GM12878 (cell line): Measurements from ENCODE around the gene PTPRC. TPM values are rescaled to one million over a fixed set of nuclear protein-coding genes. Genes with fewer than 3 reads are reported as not detected.

Source experiments
- CREM ChIP-seq: IDR thresholded peaks from 2 replicates; pipeline ENCODE4 v1.6.1; 2014; ENCODE audit warnings: antibody characterized with exemption, low read depth
- ESRRA ChIP-seq: IDR thresholded peaks from 2 replicates; pipeline ENCODE4 v1.6.1; 2012; ENCODE audit warnings: mild to moderate bottlenecking, low read length, improper control_type of control experiment
- KAT2A ChIP-seq: conservative IDR thresholded peaks from 2 replicates; pipeline ENCODE4 v1.6.1; 2011; ENCODE audit warnings: low read depth, low read length; ENCODE audit not compliant: control insufficient read depth
- KLF5 ChIP-seq: fragments of 450-650 bp; IDR thresholded peaks from 2 replicates; pipeline ENCODE4 v1.6.1; 2014; ENCODE audit warnings: mild to moderate bottlenecking; ENCODE audit not compliant: partially characterized antibody
- MTA2 ChIP-seq: fragments of 450-650 bp; IDR thresholded peaks from 2 replicates; pipeline ENCODE4 v1.6.1; 2016; ENCODE audit warnings: low read depth, mild to moderate bottlenecking, moderate library complexity
- NFIC ChIP-seq: IDR thresholded peaks from 2 replicates; pipeline ENCODE4 v1.6.1; 2012; ENCODE audit warnings: low read depth, mild to moderate bottlenecking, inconsistent platforms, low read length, moderate library complexity
- PML ChIP-seq: IDR thresholded peaks from 2 replicates; pipeline ENCODE4 v1.6.1; 2012; ENCODE audit warnings: low read length, inconsistent platforms
- POLR2AphosphoS5 ChIP-seq: IDR thresholded peaks from 2 replicates; pipeline ENCODE4 v1.6.1; 2011; ENCODE audit warnings: mild to moderate bottlenecking, low read length, inconsistent platforms
- SRF ChIP-seq, 2 experiments: IDR thresholded peaks; 2 replicates each; pipeline ENCODE4 v1.6.1; 2011; ENCODE audit warnings: low read depth in 2 of 2, low read length in 2 of 2, mild to moderate bottlenecking in 1 of 2, moderate library complexity in 1 of 2
- YY1 ChIP-seq: IDR thresholded peaks from 2 replicates; pipeline ENCODE4 v1.6.1; 2011; ENCODE audit warnings: low read depth, mild to moderate bottlenecking, low read length
- ZNF622 ChIP-seq: fragments of 450-650 bp; IDR thresholded peaks from 2 replicates; pipeline ENCODE4 v1.6.1; 2017; ENCODE audit warnings: mild to moderate bottlenecking, inconsistent platforms
- ZZZ3 ChIP-seq: IDR thresholded peaks from 2 replicates; pipeline ENCODE4 v1.6.1; 2011; ENCODE audit warnings: low read depth; ENCODE audit not compliant: control insufficient read depth, insufficient read length
- polyA plus RNA-seq, 11 experiments: library from polyadenylated mRNA; depleted of rRNA in 4 of 11; unstranded in 6 of 11; stranded (reverse) in 5 of 11; fragments of >200 nt; fragmentation: Nextera tagmentation in 4 of 11; fragmentation: Illumina TruSeq in 1 of 11; extraction: Ambion mirVana in 4 of 11; extraction: Trizol in 1 of 11; gene quantifications; 1 replicate in 1 of 11; 2 replicates in 10 of 11; pipeline versions ENCODE4 v1.2.1 to v1.2.3, GENCODE V29; 2011 to 2016; ENCODE audit warnings: inconsistent platforms in 2 of 11, missing spikeins in 2 of 11, low read depth in 1 of 11
- total RNA-seq, 4 experiments: library from RNA; depleted of rRNA in 3 of 4; stranded (reverse); fragments of >200 nt in 3 of 4; fragmentation: Illumina TruSeq in 1 of 4; extraction: Trizol in 1 of 4; gene quantifications; 2 replicates each; pipeline versions ENCODE4 v1.2.1 to v1.2.3, GENCODE V29; 2013 to 2021
- TF ChIP-seq, protein P1 (sequence below): fragments of 450-650 bp; IDR thresholded peaks from 2 replicates; pipeline ENCODE4 v1.6.1; 2017; ENCODE audit warnings: mild to moderate bottlenecking, moderate library complexity
- TF ChIP-seq, protein P2 (sequence below): IDR thresholded peaks from 2 replicates; pipeline ENCODE4 v1.6.1; 2012; ENCODE audit warnings: low read depth, low read length, improper control_type of control experiment
- TF ChIP-seq, protein P3 (sequence below): IDR thresholded peaks from 2 replicates; pipeline ENCODE4 v1.6.1; 2012; ENCODE audit warnings: low read depth, low read length, improper control_type of control experiment
- TF ChIP-seq, protein P4 (sequence below): fragments of 450-650 bp; conservative IDR thresholded peaks from 2 replicates; pipeline ENCODE4 v1.6.1; 2017; ENCODE audit warnings: mild to moderate bottlenecking, moderate library complexity
- TF ChIP-seq, protein P5 (sequence below): IDR thresholded peaks from 2 replicates; pipeline ENCODE4 v1.6.1; 2011; ENCODE audit warnings: low read depth, mild to moderate bottlenecking, low read length, moderate library complexity, borderline replicate concordance; ENCODE audit errors: extremely low read depth
- TF ChIP-seq, protein P6 (sequence below): fragments of 450-650 bp; IDR thresholded peaks from 2 replicates; pipeline ENCODE4 v1.6.1; 2016; ENCODE audit warnings: mild to moderate bottlenecking

The PTPRC gene
- total and polyA plus RNA-seq, 10 of the 15 experiments (the other 5 are each of a cell fraction or from before 2014, with no cell fraction given), result 72.9 to 221 (median 118) TPM

DNA sequence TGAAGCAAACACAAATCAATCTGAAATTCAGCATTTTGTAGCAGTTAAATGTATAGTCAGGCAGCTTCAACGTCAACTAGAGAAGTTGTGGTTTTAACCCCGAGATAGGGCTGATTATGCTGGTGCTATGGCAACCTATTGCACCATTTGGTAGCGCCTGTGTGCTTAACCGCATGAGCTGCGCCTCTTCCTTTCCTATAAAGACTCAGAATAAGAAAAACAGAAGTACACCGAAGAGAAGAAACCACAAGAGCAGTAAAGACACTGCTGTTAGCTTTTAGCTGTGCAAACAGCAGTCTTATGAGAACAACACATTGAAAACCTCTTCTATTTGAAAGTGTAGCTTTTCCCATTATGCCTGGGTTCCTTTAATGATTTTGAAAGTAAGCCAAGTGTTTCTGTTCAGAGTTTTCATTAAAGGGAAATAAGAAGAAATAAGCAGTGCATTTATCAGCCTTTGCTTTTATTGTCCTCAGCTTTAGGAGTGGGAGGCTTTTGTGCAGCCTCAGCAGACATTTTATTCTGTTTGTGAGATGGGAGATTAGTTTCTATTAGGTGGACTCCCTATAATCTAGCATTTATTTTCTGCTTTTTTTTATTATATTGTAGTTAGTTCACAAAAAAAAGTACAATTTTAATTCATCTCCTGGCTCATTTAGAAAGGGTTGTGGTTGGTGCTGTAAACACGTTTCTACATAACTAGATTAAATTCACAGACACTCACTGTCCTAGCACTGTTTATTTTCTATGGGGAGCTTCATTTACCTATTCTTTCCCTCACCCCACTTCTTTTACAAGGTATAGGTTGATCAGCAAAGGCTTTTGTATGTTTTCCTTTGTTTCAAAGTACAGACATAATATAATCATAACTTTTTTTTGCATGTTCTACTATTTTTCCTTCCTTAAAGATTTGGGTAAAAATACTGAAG, 43.3 kb downstream of the PTPRC start (continued):
- TF ChIP-seq ZNF622 (no peak), CREM (peak; percentile 89), KAT2A (no peak), ESRRA (no peak), MTA2 (peak; percentile 90), KLF5 (peak; percentile 32), PML (peak; percentile 74; the same call in 1 of the 2 replicates), YY1 (peak; percentile 42; the same call in 1 of the 2 replicates), SRF (IDR thresholded peaks at IDR 0.05; ENCODE audit: low read depth in 2 of 2, low read length in 2 of 2) (no peak; a peak in 1 of 4 replicates), ZZZ3 (no peak), NFIC (peak; percentile 91), POLR2AphosphoS5 (peak; percentile 74)
- TF ChIP-seq, protein P1, sequence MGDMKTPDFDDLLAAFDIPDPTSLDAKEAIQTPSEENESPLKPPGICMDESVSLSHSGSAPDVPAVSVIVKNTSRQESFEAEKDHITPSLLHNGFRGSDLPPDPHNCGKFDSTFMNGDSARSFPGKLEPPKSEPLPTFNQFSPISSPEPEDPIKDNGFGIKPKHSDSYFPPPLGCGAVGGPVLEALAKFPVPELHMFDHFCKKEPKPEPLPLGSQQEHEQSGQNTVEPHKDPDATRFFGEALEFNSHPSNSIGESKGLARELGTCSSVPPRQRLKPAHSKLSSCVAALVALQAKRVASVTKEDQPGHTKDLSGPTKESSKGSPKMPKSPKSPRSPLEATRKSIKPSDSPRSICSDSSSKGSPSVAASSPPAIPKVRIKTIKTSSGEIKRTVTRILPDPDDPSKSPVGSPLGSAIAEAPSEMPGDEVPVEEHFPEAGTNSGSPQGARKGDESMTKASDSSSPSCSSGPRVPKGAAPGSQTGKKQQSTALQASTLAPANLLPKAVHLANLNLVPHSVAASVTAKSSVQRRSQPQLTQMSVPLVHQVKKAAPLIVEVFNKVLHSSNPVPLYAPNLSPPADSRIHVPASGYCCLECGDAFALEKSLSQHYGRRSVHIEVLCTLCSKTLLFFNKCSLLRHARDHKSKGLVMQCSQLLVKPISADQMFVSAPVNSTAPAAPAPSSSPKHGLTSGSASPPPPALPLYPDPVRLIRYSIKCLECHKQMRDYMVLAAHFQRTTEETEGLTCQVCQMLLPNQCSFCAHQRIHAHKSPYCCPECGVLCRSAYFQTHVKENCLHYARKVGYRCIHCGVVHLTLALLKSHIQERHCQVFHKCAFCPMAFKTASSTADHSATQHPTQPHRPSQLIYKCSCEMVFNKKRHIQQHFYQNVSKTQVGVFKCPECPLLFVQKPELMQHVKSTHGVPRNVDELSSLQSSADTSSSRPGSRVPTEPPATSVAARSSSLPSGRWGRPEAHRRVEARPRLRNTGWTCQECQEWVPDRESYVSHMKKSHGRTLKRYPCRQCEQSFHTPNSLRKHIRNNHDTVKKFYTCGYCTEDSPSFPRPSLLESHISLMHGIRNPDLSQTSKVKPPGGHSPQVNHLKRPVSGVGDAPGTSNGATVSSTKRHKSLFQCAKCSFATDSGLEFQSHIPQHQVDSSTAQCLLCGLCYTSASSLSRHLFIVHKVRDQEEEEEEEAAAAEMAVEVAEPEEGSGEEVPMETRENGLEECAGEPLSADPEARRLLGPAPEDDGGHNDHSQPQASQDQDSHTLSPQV, result no peak
- TF ChIP-seq, protein P2, sequence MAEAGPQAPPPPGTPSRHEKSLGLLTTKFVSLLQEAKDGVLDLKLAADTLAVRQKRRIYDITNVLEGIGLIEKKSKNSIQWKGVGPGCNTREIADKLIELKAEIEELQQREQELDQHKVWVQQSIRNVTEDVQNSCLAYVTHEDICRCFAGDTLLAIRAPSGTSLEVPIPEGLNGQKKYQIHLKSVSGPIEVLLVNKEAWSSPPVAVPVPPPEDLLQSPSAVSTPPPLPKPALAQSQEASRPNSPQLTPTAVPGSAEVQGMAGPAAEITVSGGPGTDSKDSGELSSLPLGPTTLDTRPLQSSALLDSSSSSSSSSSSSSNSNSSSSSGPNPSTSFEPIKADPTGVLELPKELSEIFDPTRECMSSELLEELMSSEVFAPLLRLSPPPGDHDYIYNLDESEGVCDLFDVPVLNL, result no peak
- TF ChIP-seq, protein P3, sequence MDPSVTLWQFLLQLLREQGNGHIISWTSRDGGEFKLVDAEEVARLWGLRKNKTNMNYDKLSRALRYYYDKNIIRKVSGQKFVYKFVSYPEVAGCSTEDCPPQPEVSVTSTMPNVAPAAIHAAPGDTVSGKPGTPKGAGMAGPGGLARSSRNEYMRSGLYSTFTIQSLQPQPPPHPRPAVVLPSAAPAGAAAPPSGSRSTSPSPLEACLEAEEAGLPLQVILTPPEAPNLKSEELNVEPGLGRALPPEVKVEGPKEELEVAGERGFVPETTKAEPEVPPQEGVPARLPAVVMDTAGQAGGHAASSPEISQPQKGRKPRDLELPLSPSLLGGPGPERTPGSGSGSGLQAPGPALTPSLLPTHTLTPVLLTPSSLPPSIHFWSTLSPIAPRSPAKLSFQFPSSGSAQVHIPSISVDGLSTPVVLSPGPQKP, result no peak
- TF ChIP-seq, protein P4, sequence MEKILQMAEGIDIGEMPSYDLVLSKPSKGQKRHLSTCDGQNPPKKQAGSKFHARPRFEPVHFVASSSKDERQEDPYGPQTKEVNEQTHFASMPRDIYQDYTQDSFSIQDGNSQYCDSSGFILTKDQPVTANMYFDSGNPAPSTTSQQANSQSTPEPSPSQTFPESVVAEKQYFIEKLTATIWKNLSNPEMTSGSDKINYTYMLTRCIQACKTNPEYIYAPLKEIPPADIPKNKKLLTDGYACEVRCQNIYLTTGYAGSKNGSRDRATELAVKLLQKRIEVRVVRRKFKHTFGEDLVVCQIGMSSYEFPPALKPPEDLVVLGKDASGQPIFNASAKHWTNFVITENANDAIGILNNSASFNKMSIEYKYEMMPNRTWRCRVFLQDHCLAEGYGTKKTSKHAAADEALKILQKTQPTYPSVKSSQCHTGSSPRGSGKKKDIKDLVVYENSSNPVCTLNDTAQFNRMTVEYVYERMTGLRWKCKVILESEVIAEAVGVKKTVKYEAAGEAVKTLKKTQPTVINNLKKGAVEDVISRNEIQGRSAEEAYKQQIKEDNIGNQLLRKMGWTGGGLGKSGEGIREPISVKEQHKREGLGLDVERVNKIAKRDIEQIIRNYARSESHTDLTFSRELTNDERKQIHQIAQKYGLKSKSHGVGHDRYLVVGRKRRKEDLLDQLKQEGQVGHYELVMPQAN, result 0 out of 2 replicates have a peak, but pooled peaks have one; percentile 38
- TF ChIP-seq, protein P5, sequence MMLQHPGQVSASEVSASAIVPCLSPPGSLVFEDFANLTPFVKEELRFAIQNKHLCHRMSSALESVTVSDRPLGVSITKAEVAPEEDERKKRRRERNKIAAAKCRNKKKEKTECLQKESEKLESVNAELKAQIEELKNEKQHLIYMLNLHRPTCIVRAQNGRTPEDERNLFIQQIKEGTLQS, result no peak
- TF ChIP-seq, protein P6, sequence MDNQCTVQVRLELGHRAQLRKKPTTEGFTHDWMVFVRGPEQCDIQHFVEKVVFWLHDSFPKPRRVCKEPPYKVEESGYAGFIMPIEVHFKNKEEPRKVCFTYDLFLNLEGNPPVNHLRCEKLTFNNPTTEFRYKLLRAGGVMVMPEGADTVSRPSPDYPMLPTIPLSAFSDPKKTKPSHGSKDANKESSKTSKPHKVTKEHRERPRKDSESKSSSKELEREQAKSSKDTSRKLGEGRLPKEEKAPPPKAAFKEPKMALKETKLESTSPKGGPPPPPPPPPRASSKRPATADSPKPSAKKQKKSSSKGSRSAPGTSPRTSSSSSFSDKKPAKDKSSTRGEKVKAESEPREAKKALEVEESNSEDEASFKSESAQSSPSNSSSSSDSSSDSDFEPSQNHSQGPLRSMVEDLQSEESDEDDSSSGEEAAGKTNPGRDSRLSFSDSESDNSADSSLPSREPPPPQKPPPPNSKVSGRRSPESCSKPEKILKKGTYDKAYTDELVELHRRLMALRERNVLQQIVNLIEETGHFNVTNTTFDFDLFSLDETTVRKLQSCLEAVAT, result peak; percentile 93
